T follicular helper cell (primary cell): ENCODE results near the gene FAM118A.
"Not testable (repeated sequence)": the region's sequence is repeated elsewhere in the genome, so short reads cannot be mapped to it uniquely, and the experiment has no call there.

Experiments
- DNase-seq: peaks from one replicate; pipeline ENCODE4 v3.0.0-alpha.2; 2020; ENCODE audit warnings: low read depth

The FAM118A gene

DNA sequence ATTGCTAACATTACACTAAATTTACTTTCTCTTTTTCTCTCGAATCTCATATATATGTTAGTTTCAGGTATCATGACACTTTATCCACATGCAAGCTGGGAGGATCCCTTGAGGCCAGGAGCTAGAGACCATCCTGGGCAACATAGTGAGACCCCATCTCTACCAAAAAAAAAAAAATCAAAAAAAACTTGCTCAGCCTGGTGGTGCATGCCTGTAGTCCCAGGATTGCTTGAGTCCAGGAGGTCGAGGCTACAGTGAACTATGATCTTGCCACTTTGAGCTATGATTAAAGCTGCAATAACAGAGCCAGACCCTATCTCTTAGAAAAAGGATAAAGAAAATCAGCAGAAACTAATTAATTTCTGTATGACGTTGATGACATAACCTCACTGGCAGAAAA lies 28.7 kb upstream of the FAM118A start:
- DNase-seq, result no peak

GRCh38 chr22:45284705-45285262 lies 24.9 kb upstream of the FAM118A start, which contains the start of gene UPK3A:
TSS of gene UPK3A (plus strand) at chr22:45284949. CDS start at chr22:45285014, 65 bp downstream.
- DNase-seq, result peak; percentile 56

GRCh38 chr22:45285263-45286058 lies 24.3 kb upstream of the FAM118A start:
- no peak for DNase-seq

- no peak for DNase-seq
These were observed 22.7 kb upstream of the FAM118A start for GRCh38 chr22:45286854-45287551.

DNA sequence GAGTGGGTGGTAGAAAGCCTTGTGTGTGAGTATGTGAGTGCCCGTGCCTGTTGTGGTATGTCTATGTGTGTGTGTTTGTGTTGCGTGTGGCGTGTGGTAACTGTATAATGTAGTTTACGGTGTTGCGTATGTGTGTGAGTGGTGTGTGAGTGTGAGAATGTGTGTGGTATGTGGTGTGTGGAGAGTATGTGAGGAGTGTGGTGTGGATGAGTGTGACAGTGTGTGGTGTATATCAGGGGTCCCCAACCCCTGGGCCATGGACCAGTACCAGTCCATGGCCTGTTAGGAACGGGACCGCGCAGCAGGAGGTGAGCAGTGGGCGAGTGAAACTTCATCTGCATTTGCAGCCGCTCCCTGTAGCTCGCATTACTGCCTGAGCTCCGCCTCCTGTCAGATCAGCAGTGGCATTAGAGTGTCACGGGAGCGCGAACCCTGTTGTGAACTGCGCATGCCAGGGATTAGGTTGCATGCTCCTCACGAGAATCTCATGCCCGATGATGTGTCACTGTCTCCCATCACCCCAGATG lies 19.3 kb upstream of the FAM118A start:
- no peak for DNase-seq

DNA sequence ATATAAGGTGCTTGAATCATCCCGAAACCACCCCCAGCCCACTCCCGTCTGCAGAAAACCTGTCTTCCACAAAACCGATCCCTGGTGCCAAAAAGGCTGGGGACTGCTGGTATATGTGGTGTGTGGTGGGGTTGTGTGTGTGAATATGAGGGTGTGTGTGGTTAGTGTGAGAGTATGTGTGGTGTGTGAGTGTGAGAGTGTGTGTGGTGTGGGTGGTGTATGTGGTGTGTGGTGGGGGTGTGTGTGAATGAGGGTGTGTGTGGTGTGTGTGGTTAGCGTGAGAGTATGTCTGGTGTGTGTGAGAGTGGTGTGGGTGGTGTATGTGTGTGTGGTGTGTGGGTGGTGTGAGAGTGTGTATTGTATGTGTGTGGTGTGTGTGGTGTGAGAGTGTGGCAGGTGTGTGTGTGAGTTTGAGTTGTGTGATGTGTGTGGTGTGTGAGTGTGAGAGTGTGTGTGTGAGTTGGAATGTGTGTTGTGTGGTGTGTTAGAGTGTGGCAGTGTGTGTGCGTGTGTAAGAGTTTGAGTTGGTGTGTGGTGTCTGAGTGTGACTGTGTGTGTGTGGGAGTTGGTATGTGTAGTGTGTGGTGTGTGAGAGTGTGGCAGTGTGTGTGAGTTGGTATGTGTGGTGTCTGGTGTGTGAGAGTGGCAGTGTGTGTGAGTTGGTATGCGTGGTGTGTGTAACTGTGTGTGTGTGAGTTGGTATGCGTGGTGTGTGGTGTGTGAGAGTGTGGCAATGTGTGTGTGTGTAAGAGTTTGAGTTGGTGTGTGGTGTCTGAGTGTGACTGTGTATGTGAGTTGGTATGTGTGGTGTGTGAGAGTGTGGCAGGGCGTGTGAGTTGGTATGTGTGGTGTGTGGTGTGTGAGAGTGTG lies 18.4 kb upstream of the FAM118A start:
- no peak for DNase-seq

DNA sequence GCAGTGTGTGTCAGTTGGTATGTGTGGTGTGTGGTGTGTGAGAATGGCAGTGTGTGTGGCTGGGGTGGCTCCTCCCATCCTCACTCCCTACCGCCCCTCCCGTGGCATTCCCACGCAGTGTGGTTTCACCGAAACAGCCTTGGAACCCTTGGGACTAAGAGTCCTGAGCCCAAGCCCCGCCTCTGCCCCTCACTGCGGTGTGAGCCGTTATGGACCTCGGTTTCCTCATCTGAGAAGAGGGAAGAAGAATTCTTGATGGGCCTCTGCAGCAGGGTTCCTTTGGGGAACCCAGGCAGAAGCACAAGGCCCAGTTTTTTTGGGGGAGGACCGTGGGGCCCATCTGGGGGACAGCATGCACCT lies 17.8 kb upstream of the FAM118A start:
- no peak for DNase-seq

- DNase-seq, result no peak
These were observed 16.8 kb upstream of the FAM118A start for GRCh38 chr22:45292731-45293442.

GRCh38 chr22:45294030-45294429 lies 15.7 kb upstream of the FAM118A start:
- DNase-seq, result no peak

GRCh38 chr22:45295004-45295403 lies 14.7 kb upstream of the FAM118A start:
- DNase-seq, result not testable (repeated sequence)

DNA sequence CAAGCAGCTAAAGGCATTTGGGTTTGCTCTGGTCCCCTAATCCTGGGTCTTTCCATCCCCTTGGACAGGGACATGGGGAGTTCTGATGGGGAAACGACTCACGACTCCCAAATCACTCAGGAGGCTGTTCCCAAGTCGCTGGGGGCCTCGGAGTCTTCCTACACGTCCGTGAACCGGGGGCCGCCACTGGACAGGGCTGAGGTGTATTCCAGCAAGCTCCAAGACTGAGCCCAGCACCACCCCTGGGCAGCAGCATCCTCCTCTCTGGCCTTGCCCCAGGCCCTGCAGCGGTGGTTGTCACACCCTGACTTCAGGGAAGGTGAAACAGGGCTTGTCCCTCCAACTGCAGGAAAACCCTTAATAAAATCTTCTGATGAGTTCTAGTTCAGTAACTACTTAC lies 14.2 kb upstream of the FAM118A start:
- DNase-seq, result no peak

DNA sequence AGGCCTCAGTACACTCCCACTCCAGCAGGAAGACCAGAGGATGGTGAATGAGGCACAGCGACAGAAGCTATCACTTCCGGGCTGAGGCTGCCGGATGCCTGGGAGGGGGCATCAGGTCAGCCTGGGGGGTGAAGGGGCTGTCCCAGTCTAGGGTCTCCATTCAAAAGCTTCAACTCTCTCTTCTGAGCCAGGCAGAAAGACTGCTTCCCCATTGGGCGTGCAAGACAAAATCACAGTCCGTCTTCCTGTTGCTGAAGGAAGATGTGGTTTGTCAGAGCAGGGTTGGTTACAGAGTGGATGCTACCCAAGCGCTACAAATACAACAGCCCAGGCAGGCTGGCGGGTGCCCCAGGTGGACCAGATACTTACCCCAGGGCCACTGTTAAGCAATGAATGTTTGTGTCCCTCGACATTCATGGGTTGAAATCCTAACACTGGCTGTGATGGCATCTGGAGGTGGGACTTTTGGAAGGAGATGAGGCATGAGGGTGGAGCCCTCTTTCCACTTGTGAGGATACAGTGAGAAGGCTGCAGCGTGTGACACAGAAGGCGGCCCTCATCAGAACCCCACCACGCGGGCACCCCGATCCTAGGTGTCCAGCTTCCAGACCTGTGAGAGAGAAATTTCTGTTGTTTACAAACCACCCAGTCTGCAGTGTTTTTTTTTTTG lies 13.0 kb upstream of the FAM118A start:
- DNase-seq, result peak; percentile 6

GRCh38 chr22:45298934-45299505 lies 10.7 kb upstream of the FAM118A start:
- no peak for DNase-seq

GRCh38 chr22:45302751-45303150 lies 7.0 kb upstream of the FAM118A start:
- DNase-seq, result no peak

GRCh38 chr22:45303181-45303580 lies 6.6 kb upstream of the FAM118A start:
- no peak for DNase-seq

DNA sequence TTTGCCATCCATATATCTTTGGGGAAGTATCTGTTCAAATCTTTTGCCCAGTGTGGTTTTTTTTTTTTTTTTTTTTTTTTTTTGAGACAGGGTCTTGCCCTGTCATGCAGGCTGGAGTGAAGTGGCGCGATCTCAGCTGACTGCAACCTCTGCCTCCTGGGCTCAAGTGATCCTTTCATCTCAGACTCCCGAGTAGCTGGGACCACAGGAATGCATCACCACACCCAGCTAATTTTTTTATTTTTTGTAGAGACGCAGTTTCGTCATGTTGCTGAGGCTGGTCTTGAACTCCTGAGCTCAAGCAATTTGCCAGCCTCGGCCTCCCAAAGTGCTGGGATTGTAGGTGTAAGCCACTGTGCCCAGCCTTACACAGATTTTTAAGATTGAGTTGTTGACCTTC lies 4.8 kb upstream of the FAM118A start:
- DNase-seq, result no peak

DNA sequence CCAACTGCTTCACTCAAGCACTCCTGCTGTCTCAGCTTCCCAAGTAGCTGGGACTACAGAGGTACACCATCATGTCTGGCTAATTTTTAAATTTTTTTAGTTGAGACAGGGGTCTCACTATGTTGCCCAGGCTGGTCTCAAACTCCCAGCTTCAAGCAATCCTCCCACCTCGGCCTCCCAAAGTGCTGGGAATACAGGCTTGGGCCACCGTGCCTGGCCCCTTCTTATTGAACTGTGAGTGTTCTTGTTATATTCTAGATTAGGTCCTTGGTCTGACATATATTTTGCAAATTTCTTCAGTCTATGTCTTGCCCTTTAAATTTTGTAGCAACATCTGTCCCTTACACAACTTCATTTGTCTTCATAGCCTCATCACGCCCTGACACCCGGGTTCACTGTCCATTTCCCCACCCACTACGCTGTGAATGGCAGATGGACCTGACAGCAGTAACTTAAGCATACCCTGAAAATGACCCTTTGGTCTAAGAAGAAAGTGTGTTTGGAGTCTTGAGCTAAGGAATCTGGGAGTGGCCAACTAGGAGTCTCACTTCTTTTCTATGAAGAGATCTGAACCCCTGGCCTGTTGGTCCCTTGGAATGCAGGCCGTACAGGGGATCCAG lies 4.2 kb upstream of the FAM118A start:
- DNase-seq, result no peak

- no peak for DNase-seq
These were observed 3.6 kb upstream of the FAM118A start for GRCh38 chr22:45306139-45306538.

- DNase-seq, result no peak
These were observed 1.3 kb upstream of the FAM118A start for GRCh38 chr22:45308391-45308956.
